Endothelial cell of umbilical vein (primary cell): ENCODE measurements around the gene SLIT1.

ENCODE experiments used
- CTCF ChIP-seq, 2 donors: IDR thresholded peaks; 1 replicate in 1 of 2; 2 replicates in 1 of 2; pipeline ENCODE4 v1.5.1; 2011; ENCODE audit warnings: low read length in 2 of 2, mild to moderate bottlenecking in 2 of 2, moderate library complexity in 2 of 2, control low read depth in 1 of 2, inconsistent platforms in 1 of 2, low read depth in 1 of 2; ENCODE audit not compliant: insufficient read depth in 1 of 2; ENCODE audit errors: extremely low read depth in 1 of 2
- POLR2A ChIP-seq: IDR thresholded peaks from 2 replicates; pipeline ENCODE4 v1.6.1; 2012; ENCODE audit warnings: low read depth, mild to moderate bottlenecking, control low read depth, low read length
- POLR2AphosphoS5 ChIP-seq: IDR thresholded peaks from 2 replicates; pipeline ENCODE4 v1.6.1; 2012; ENCODE audit warnings: low read depth, mild to moderate bottlenecking, control low read depth, low read length, moderate library complexity; ENCODE audit not compliant: insufficient read depth

GRCh38 chr10:97038688-97039087 is 147.1 kb downstream of the SLIT1 start:
- TF ChIP-seq POLR2AphosphoS5 = no peak
- TF ChIP-seq CTCF (IDR thresholded peaks at IDR 0.05; ENCODE audit: extremely low read depth in 1 of 2, insufficient read depth in 1 of 2, low read depth in 1 of 2, low read length in 2 of 2) = no peak
- TF ChIP-seq POLR2A = no peak
